ENCODE results near the gene NAPSA. TPM values are rescaled to one million over a fixed set of nuclear protein-coding genes. Genes with fewer than 3 reads are reported as not detected.

Gene NAPSA
- total and polyA plus RNA-seq, 9 of the 15 experiments (the other 6 are each of a cell fraction or from before 2014, with no cell fraction given) = 0.25 to 1.9 (median 0.69) TPM

GRCh38 chr19:50358483-50359327 is 6.7 kb downstream of the NAPSA start (continued):
- TF ChIP-seq TCFL5 (CRISPR knock-in tag; conservative IDR thresholded peaks at IDR 0.05) (no peak), ZFP91 (CRISPR knock-in tag; IDR thresholded peaks at IDR 0.05) (no peak), SAFB (IDR thresholded peaks at IDR 0.05; ENCODE audit: borderline replicate concordance, low read depth, low read length) (no peak), POLR3G (IDR thresholded peaks at IDR 0.05; ENCODE audit: extremely low read depth, insufficient read length, insufficient replicate concordance) (no peak), RNF219 (CRISPR knock-in tag; IDR thresholded peaks at IDR 0.05) (no peak), ZNF354B (CRISPR knock-in tag; IDR thresholded peaks at IDR 0.05) (no peak), DNMT1 (IDR thresholded peaks at IDR 0.05) (no peak), NCOA4 (IDR thresholded peaks at IDR 0.05; ENCODE audit: partially characterized antibody) (no peak), MECOM (CRISPR knock-in tag; IDR thresholded peaks at IDR 0.05) (peak; percentile 52; the same call in 1 of the 2 replicates), ARID2 (IDR thresholded peaks at IDR 0.05) (no peak), NFIC (IDR thresholded peaks at IDR 0.05) (peak; percentile 42; the same call in 1 of the 2 replicates), ZFP36 (IDR thresholded peaks at IDR 0.05; ENCODE audit: low read depth, low read length, partially characterized antibody) (no peak), CBX8 (IDR thresholded peaks at IDR 0.05; ENCODE audit: borderline replicate concordance, extremely low read depth, low read depth, low read length, poor library complexity, severe bottlenecking) (no peak), POLR2B (IDR thresholded peaks at IDR 0.05; ENCODE audit: low read depth, partially characterized antibody) (peak; percentile 96), ADNP (tag; IDR thresholded peaks at IDR 0.05) (0 out of 2 replicates have a peak, but pooled peaks have one; percentile 14), TGIF2 (CRISPR knock-in tag; IDR thresholded peaks at IDR 0.05) (no peak), MYBL2 (IDR thresholded peaks at IDR 0.05; ENCODE audit: low read depth) (no peak), MYBL2 (CRISPR knock-in tag; IDR thresholded peaks at IDR 0.05; ENCODE audit: borderline replicate concordance) (no peak), RBM17 (IDR thresholded peaks at IDR 0.05; ENCODE audit: borderline replicate concordance, low read depth, low read length) (no peak), NFE2 (IDR thresholded peaks at IDR 0.05; ENCODE audit: low read depth) (no peak), ZC3H8 (IDR thresholded peaks at IDR 0.05) (no peak), SRSF3 (IDR thresholded peaks at IDR 0.05; ENCODE audit: insufficient read depth, low read length) (no peak), PTRF (tag; IDR thresholded peaks at IDR 0.05) (no peak), HOXB6 (CRISPR knock-in tag; IDR thresholded peaks at IDR 0.05; ENCODE audit: borderline replicate concordance) (no peak), ZNF644 (tag; IDR thresholded peaks at IDR 0.05; ENCODE audit: low read depth) (no peak), HDAC2 (IDR thresholded peaks at IDR 0.05) (peak; percentile 69), PTTG1 (tag; IDR thresholded peaks at IDR 0.05; ENCODE audit: low read depth) (no peak)

All from K562 (cell line).